Esophagus squamous epithelium (tissue), 5 donors: ENCODE measurements around the gene FAM107B. TPM values are rescaled to one million over a fixed set of nuclear protein-coding genes. Genes with fewer than 3 reads are reported as not detected.
A peak's percentile ranks its signal among the peaks of the same experiment; 100 is the strongest.

Source experiments
- DNase-seq: peaks from one replicate; lab custom pipeline; 2025; lab: John Stamatoyannopoulos, UW
- H3K27ac ChIP-seq, 4 donors: fragments of 200-600 bp; sonication (generic); one replicate each; pipeline ENCODE4 v1.5.1; 2016 to 2019; ENCODE audit warnings: mild to moderate bottlenecking in 1 of 4
- H3K27me3 ChIP-seq, 4 donors: fragments of 200-600 bp; sonication (generic); 1 replicate in 3 of 4; 2 replicates in 1 of 4; pipeline versions ENCODE4 v1.5.1 to v1.6.0; 2017 to 2021; ENCODE audit warnings: antibody characterized with exemption in 1 of 4
- H3K36me3 ChIP-seq, 3 donors: fragments of 200-600 bp; sonication (generic); one replicate each; pipeline ENCODE4 v1.5.1; 2016 to 2019
- H3K4me1 ChIP-seq, 3 donors: fragments of 200-600 bp; sonication (generic); one replicate each; pipeline ENCODE4 v1.5.1; 2017 to 2019
- H3K4me3 ChIP-seq, 4 donors: fragments of 200-600 bp; sonication (generic); 1 replicate in 3 of 4; 2 replicates in 1 of 4; pipeline ENCODE4 v1.5.1; 2016 to 2019; ENCODE audit warnings: mild to moderate bottlenecking in 2 of 4, moderate library complexity in 1 of 4
- H3K9me3 ChIP-seq, 3 donors: fragments of 200-600 bp; sonication (generic); one replicate each; pipeline ENCODE4 v1.5.1; 2016 to 2019
- POLR2A ChIP-seq, 4 donors: fragments of 450-650 bp; IDR thresholded peaks; one replicate each; pipeline ENCODE4 v1.6.1; 2017; ENCODE audit warnings: antibody characterized with exemption in 4 of 4, mild to moderate bottlenecking in 4 of 4, moderate library complexity in 3 of 4
- WGBS, 2 donors: methylation state at CpG; one replicate each; pipeline ENCODE4 v1.1.5; 2018; 5-methylcytosine and 5-hydroxymethylcytosine counted together
- intact Hi-C: fragments of 100-400 bp; cut with DNase I; formaldehyde crosslinking; loops from one replicate; pipeline ENCODE4 v1.15.0; 2022
- total RNA-seq, 4 donors: library from RNA; depleted of rRNA; stranded (reverse); fragments of >200 nt; gene quantifications; one replicate each; pipeline ENCODE4 v1.1.0, GENCODE V29; 2016
- TF ChIP-seq, protein P1 (sequence below), 6 experiments: fragments of 450-650 bp in 4 of 6; fragments of 200-600 bp in 2 of 6; sonication (generic) in 2 of 6; IDR thresholded peaks; one replicate each; pipeline ENCODE4 v1.5.1; 2016 to 2019; ENCODE audit warnings: antibody characterized with exemption in 6 of 6, mild to moderate bottlenecking in 4 of 6, moderate library complexity in 4 of 6
- donor health status: DM: yes; HTN: yes; CAD: no.

FAM107B gene
- total RNA-seq, 4 donors from 2014 or later = 6.7 to 17.0 (median 12.9) TPM

DNA sequence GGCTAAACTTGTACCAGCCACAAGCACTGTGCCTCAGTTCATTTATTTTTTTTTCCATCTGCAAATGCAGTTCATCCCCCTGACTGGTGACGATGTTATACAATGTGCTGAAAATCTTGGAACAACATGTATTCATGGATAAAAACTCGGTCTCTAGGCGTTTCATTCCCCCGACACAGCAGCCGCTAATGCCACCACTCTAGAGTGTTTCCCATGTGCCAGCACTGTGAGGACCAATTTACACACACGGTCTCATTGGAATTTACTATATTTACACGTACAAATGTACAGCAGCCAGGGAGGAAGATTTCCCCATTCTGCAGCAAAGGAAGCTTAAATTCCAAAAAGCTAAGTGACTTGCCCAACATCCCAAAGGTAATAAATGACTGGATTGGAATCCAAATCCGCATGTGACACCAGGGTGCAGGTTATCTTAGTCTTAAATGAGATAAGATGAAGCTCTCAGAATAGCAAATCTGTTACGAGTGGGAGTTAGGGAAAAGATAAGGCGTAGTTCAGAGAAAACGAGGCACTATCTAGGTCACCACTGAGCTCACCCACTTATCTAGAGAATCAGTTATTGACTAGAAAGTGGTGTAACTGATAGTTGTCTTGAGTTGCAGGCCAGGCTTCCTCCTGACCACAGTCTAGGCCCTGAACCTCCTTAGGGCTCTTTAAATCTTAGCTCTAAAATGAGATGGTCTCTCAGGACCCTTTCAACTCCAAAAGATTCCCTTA is 36.7 kb downstream of the FAM107B start:
- TF ChIP-seq, protein P1, sequence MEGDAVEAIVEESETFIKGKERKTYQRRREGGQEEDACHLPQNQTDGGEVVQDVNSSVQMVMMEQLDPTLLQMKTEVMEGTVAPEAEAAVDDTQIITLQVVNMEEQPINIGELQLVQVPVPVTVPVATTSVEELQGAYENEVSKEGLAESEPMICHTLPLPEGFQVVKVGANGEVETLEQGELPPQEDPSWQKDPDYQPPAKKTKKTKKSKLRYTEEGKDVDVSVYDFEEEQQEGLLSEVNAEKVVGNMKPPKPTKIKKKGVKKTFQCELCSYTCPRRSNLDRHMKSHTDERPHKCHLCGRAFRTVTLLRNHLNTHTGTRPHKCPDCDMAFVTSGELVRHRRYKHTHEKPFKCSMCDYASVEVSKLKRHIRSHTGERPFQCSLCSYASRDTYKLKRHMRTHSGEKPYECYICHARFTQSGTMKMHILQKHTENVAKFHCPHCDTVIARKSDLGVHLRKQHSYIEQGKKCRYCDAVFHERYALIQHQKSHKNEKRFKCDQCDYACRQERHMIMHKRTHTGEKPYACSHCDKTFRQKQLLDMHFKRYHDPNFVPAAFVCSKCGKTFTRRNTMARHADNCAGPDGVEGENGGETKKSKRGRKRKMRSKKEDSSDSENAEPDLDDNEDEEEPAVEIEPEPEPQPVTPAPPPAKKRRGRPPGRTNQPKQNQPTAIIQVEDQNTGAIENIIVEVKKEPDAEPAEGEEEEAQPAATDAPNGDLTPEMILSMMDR (IDR thresholded peaks at IDR 0.05) = no peak
- TF ChIP-seq POLR2A (IDR thresholded peaks at IDR 0.05) = no peak
- no peaks in the 10 kb centered on the region for H3K27me3 ChIP-seq
- H3K27ac ChIP-seq = peak overlapping the region in 3 of 4 donors; percentile 52 to 71 (median 59)
- no peak overlapping the region for H3K4me3 ChIP-seq
- intact Hi-C loops = no loop called here
- no peaks in the 10 kb centered on the region for H3K9me3 ChIP-seq
- 76 to 82% methylated on average over 11 of the region's 11 CpGs for WGBS, 2 donors
- H3K4me1 ChIP-seq = peaks cover 0 to 27% (median 13%) of the 10 kb centered on the region in 3 donors
- no peak for DNase-seq
- no peaks in the 10 kb centered on the region for H3K36me3 ChIP-seq

DNA sequence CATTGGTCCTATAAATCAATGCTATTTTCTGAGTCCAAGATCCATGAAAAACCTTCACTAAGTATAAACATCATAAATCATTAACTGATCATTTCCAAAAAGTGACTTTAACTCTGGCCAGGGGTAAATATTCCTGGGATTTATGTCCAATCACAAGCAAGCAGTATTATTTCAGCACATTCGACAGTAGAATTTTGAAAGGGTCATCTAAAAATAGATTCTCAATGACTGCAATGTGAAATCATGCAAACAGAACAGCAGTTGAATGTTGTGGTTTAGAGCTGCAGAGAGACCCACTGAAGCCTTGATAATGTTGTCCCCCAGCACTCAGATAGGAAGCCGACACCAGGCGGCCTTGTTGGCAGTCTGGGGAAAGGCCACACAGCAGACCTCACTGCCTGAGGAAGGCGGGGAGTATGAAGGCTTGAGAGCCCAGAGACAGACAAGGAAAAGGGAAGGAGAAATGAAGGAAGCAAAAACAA is 38.1 kb downstream of the FAM107B start:
- Histone ChIP-seq H3K4me3 (no peak overlapping the region), H3K27me3 (no peaks in the 10 kb centered on the region), H3K4me1 (peaks cover 0 to 27% (median 13%) of the 10 kb centered on the region in 3 donors), H3K9me3 (no peaks in the 10 kb centered on the region), H3K36me3 (no peaks in the 10 kb centered on the region), H3K27ac (peak overlapping the region; percentile 31 to 71 (median 56))
- WGBS, 2 donors = 50 to 54% methylated on average over 4 of the region's 4 CpGs
- no peak for DNase-seq
- TF ChIP-seq POLR2A (IDR thresholded peaks at IDR 0.05) = no peak
- TF ChIP-seq, protein P1 (IDR thresholded peaks at IDR 0.05) = no peak
- intact Hi-C loops = no loop called here

DNA sequence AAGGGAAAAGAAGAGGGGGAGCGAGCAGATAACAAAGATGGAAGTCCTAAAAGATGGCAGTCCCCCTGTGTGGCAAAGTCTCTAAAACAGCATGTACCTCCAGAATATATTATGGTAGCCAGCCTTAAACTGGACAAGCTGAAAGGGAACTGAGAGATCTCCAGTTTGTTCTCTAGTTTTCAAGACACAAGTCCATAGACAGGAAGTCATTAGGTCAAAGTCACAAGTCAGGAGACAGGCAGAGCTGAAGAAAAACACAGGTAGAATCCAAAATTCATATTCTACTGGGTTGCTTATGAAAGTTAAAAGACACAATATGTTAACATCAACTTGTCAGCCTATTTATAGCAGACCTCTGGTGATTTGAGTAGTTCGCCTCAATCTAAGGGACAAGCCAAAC is 38.7 kb downstream of the FAM107B start:
- no peak for DNase-seq
- intact Hi-C loops = no loop called here
- H3K9me3 ChIP-seq = no peaks in the 10 kb centered on the region
- peaks cover 0 to 24% (median 11%) of the 10 kb centered on the region in 3 donors for H3K4me1 ChIP-seq
- H3K4me3 ChIP-seq = no peak overlapping the region
- H3K36me3 ChIP-seq = no peaks in the 10 kb centered on the region
- no peaks in the 10 kb centered on the region for H3K27me3 ChIP-seq
- WGBS, 2 donors = 91 to 93% methylated on average over 2 of the region's 2 CpGs
- peak overlapping the region in 2 of 4 donors; percentile 59 to 71 for H3K27ac ChIP-seq
- TF ChIP-seq, protein P1 (IDR thresholded peaks at IDR 0.05) = no peak
- no peak for TF ChIP-seq POLR2A (IDR thresholded peaks at IDR 0.05)

DNA sequence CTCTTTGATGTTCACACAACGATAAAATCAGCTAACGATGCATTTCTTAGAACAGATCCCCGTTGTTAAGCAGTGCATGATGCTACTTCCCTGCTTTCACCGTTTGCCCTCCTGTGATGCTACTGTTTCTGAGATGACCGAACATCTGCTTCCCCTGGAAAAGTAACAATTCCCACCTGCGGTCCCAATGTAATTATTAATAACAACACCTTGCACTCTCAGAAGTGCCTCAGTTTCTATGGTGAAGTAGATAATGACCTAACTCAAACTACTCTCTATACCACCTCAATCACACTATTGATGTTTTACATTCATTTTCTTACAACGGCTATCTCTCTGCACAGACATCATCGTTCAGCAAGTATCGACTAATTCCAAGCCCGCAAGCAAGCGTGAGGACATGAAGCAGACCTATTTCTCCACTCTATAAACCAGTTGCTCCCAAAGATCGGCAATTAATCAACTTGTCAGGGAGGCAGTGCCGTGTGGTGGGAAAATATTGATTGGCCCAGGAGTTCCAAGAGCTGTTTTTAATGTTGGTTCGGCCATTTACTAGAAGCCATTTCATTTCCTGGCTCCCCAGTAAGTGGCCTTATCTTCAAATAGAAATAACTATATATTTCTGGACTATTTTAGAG is 42.7 kb downstream of the FAM107B start:
- intact Hi-C loops = no loop called here
- TF ChIP-seq, protein P1 (IDR thresholded peaks at IDR 0.05) = no peak
- no peak for TF ChIP-seq POLR2A (IDR thresholded peaks at IDR 0.05)
- Histone ChIP-seq H3K27me3 (no peaks in the 10 kb centered on the region), H3K36me3 (no peaks in the 10 kb centered on the region), H3K27ac (no peak overlapping the region), H3K9me3 (no peaks in the 10 kb centered on the region), H3K4me3 (no peak overlapping the region), H3K4me1 (peaks cover 0 to 7% (median 6%) of the 10 kb centered on the region in 3 donors)
- 84 to 86% methylated on average over 13 to 14 of the region's 14 CpGs for whole genome bisulfite sequencing, 2 donors
- no peak for DNase-seq

DNA sequence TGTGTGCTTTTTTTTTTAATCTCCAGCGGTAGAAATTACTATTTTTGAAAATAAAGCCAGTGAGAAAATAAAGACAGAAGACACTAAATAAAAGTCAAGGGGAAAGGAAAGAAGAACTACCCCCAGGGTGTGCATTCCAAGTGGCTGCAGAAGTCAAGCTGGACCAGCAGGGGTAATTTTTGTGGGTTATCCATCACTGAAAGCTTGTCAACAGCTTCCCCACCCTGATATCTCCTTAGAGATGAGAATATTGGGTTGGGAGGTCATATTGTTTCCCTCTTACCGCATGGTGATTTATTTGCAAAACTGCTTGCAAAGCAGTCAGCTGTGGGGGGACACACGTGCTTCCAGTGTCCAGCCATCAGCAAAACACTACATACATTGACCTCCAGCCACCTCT is 46.4 kb downstream of the FAM107B start:
- 76 to 83% methylated on average over 3 of the region's 3 CpGs for WGBS, 2 donors
- no peak for DNase-seq
- H3K27me3 ChIP-seq = no peaks in the 10 kb centered on the region
- H3K36me3 ChIP-seq = no peaks in the 10 kb centered on the region
- no peak overlapping the region for H3K4me3 ChIP-seq
- intact Hi-C loops = no loop called here
- TF ChIP-seq POLR2A (IDR thresholded peaks at IDR 0.05) = no peak
- TF ChIP-seq, protein P1 (IDR thresholded peaks at IDR 0.05) = no peak
- no peaks in the 10 kb centered on the region for H3K9me3 ChIP-seq
- no peaks in the 10 kb centered on the region for H3K4me1 ChIP-seq
- no peak overlapping the region for H3K27ac ChIP-seq
